Activated T-helper 1 cell treated with anti-CD3 and anti-CD28 coated beads, Interleukin-12 subunit alpha, Interleukin-12 subunit beta, Interleukin-2, Interleukin-4 antibody, amounts not matched to agents 30 ng/mL and 10 ng/mL and 1 ng/mL, durations not matched to agents 14 hours and 24 hours and 36 hours (primary cell): ENCODE measurements around the gene NPHS1. TPM values are rescaled to one million over a fixed set of nuclear protein-coding genes. Genes with fewer than 3 reads are reported as not detected.

Experiments used
- DNase-seq: peaks from one replicate; pipeline ENCODE4 v3.0.0; 2021; ENCODE audit warnings: low spot score
- H3K27ac Mint-ChIP-seq: one replicate; pipeline ENCODE4 v1.8.0; 2021; ENCODE audit warnings: mild to moderate bottlenecking, mixed read lengths
- H3K27me3 Mint-ChIP-seq: one replicate; pipeline ENCODE4 v1.8.0; 2022; ENCODE audit warnings: mild to moderate bottlenecking, moderate library complexity, mixed read lengths; ENCODE audit not compliant: insufficient read depth
- H3K36me3 Mint-ChIP-seq: one replicate; pipeline ENCODE4 v1.8.0; 2021; ENCODE audit warnings: low read depth, mixed read lengths
- H3K4me1 Mint-ChIP-seq: one replicate; pipeline ENCODE4 v1.8.0; 2021; ENCODE audit warnings: low read depth, mixed read lengths
- H3K4me3 Mint-ChIP-seq: one replicate; pipeline ENCODE4 v1.8.0; 2021; ENCODE audit warnings: mild to moderate bottlenecking, moderate library complexity, mixed read lengths
- H3K9me3 Mint-ChIP-seq: one replicate; pipeline ENCODE4 v1.8.0; 2021; ENCODE audit warnings: mixed read lengths
- intact Hi-C: fragments of 100-400 bp; cut with micrococcal nuclease; formaldehyde crosslinking; loops from one replicate; pipeline ENCODE4 v1.15.1; 2024
- total RNA-seq: library from RNA; stranded (reverse); gene quantifications from 2 replicates; pipeline ENCODE4 v1.2.3, GENCODE V29; 2022

NPHS1 gene
- total RNA-seq, 1 donor from 2014 or later = 0.05 TPM

DNA sequence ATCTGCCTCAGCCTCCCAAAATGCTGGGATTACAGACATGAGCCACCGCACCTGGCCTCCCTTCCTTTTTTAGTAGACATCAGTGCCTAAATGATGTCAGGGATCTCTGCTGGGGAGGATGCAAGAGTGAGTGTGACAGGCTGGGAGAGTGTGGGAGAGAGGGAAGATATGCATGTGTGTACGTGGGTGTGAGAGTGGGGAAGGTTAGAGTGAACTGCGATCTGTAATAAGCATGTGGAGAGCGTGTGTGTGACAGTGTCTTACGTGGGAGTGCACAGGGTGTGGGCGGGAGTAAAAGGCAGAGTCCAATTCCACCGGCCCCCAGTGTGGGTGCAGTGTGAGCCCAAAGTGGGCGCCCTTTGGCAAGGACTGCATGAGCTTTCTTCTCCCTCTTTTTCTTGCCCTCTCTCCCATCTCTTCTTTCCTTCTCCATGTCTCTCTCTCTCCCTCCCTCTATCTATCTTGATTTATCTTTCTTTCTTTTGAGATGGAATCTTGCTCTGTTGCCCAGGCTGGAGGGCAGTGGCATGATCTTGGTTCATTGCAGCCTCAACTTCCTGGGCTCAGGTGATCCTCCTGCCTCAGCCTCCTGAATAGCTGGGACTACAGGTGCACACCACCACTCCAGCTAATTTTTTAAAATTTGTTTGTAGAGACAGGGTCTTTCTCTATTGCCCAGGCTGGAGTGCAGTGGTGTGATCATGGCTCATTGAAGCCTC, 893 bp upstream of the NPHS1 start:
- intact Hi-C loops = no loop called here
- no peaks in the 10 kb centered on the region for H3K9me3 Mint-ChIP-seq
- DNase-seq = no peak
- no peaks in the 10 kb centered on the region for H3K36me3 Mint-ChIP-seq
- H3K27me3 Mint-ChIP-seq = peaks cover 29% of the 10 kb centered on the region
- H3K4me1 Mint-ChIP-seq = peaks cover 17% of the 10 kb centered on the region
- no peak overlapping the region for H3K27ac Mint-ChIP-seq
- H3K4me3 Mint-ChIP-seq = no peak overlapping the region

DNA sequence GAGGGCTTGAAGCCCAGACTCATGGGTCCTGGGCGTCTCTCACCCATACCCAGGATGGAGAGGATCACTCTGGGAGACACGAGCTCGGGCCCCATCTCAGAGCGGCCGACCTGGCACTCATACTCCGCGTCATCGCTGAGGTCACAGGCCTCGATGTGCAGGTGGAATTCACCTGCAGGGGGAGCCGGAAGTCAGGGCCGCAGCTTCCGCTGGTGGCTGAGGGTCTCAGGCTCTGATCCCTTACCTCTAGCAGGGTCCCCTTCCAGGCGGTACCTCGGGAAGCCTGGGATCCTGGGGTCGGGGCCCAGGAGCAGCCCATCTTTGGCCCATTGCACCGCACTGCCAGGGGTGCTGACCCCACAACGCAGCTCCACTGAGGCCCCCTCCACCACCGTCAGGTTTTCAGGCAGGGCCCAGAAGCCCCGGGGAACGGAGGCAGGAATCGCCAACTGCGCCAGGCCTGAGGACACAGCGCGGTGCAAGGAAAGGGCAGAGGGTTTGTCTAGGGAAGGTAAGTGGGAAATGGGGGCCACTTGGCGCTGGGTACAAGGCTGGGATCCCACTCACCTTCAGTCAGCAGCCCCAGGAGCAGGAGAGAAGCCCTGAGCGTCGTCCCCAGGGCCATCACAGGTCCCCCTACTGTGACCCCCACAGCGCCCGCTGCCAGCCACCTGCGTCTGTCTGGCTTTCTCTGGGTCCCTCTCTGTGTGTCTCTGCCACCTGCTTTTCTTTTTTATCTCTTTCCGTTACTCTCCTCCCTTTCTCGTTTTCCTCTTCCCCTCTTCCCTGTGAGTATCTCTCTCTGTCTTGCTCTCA, 883 bp downstream of the NPHS1 start:
- H3K4me3 Mint-ChIP-seq = no peak overlapping the region
- no peak for DNase-seq
- H3K4me1 Mint-ChIP-seq = peaks cover 9% of the 10 kb centered on the region
- H3K36me3 Mint-ChIP-seq = peaks cover 2% of the 10 kb centered on the region
- H3K9me3 Mint-ChIP-seq = no peaks in the 10 kb centered on the region
- peaks cover 32% of the 10 kb centered on the region for H3K27me3 Mint-ChIP-seq
- H3K27ac Mint-ChIP-seq = no peak overlapping the region
- intact Hi-C loops = no loop called here

DNA sequence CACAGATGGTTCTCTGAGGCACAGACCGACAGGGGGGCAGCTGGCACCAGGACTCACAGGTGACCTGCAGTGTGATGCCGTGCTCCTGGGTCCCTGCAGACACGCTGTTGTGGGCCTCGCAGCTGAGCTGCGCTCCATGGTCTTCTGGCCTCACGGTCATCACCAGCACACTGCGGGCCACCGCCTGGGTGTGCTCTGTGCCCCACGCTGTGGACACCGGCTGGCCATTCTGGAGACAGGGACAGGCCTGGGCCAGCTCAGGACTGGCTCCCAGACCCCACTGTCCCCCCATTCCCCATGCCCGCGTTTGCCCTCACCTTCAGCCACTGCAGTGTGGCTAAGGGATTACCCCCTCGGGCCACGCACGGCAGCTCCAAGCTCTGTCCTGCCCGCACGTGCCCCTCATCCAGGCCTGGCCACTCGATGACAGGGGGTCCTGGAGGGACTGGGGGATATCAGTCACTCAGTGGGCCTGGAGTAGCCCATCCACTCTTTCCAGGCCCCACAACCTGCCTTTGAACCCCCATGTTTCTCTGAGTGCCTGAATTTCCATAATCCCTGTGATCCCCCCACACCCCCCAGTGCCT, 3.3 kb downstream of the NPHS1 start:
- intact Hi-C loops = no loop called here
- no peak overlapping the region for H3K4me3 Mint-ChIP-seq
- DNase-seq = no peak
- peaks cover 45% of the 10 kb centered on the region for H3K27me3 Mint-ChIP-seq
- peaks cover 3% of the 10 kb centered on the region for H3K36me3 Mint-ChIP-seq
- no peaks in the 10 kb centered on the region for H3K9me3 Mint-ChIP-seq
- H3K4me1 Mint-ChIP-seq = peaks cover 21% of the 10 kb centered on the region
- H3K27ac Mint-ChIP-seq = no peak overlapping the region

DNA sequence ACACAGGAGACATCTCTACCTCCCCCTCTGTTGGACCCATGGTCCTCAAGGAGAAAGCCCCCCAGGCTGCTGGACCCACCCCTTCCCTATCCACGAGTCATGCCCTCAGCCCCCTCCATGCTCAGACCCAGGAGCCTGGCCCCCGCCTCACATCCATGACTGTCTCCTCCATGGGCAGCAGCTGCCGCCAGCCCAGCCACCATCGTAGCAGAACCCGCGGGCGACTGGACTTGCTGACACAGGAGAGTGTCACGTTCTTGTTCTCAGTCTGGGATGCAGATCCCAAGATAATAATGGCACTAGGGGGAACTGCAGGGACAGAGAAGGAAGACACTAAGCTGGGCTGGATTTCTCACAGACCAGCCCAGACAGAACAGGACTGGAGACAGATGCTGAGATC, 3.8 kb downstream of the NPHS1 start:
- Mint-ChIP-seq H3K4me1 (peaks cover 20% of the 10 kb centered on the region), H3K27ac (no peak overlapping the region), H3K27me3 (peaks cover 46% of the 10 kb centered on the region), H3K4me3 (no peak overlapping the region), H3K36me3 (peaks cover 3% of the 10 kb centered on the region), H3K9me3 (no peaks in the 10 kb centered on the region)
- intact Hi-C loops = no loop called here
- no peak for DNase-seq

DNA sequence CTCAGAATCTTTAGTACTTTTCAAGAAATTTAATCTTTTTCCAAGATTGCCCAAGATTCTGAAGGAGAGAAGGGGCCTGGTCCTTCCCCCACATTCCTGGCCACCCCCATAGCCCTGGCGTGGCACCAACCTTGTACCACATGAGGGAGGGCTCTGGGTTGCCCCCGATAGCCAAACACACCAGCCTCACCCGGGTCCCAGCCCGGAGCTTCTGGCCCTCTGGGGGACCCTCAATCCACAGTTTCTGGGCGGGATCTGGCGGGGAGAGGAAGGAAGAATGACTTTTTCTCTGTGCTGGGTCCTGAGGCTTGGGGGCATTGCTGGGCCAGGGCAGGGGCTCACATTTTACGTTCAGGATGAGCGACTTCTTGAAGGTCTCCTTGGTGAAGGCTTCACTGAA, 4.4 kb downstream of the NPHS1 start:
- intact Hi-C loops = no loop called here
- Mint-ChIP-seq H3K36me3 (peaks cover 3% of the 10 kb centered on the region), H3K4me3 (no peak overlapping the region), H3K9me3 (no peaks in the 10 kb centered on the region), H3K27ac (no peak overlapping the region), H3K4me1 (peaks cover 14% of the 10 kb centered on the region), H3K27me3 (peaks cover 49% of the 10 kb centered on the region)
- no peak for DNase-seq

DNA sequence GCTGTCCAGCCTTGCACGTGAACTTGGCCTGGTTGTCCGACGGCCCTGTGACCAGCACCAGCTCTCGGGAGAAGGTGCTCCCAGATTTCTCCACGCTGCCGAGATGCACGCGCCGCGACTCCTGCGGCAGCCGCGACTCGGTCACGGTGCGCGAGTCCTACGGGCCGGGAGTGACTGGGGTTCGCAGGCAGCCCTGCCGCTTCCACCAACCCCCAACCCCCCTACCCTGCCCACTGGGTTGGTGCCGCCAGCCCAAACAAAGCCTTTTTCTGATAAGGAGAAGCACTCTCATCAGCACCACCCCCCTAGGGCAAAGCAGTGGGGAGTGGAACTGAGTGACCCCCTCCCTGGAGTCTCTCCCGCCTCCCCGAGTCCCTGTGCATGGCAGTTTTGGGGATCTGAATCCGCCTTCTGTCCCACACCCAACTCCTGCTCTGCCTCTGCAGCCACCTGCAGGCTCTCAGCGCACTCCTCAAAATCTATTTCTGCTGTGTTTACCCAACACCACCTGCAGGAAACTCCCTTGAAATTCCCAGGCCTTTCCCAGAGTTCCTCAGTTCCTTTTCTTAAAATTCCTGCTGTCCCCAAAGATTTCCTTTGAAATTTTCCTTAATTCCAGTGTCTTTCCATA, 6.2 kb downstream of the NPHS1 start:
- Mint-ChIP-seq H3K27ac (no peak overlapping the region), H3K27me3 (peaks cover 50% of the 10 kb centered on the region), H3K9me3 (no peaks in the 10 kb centered on the region), H3K36me3 (peaks cover 3% of the 10 kb centered on the region), H3K4me1 (peaks cover 12% of the 10 kb centered on the region), H3K4me3 (peak overlapping the region; percentile 35)
- intact Hi-C loops = no loop called here
- DNase-seq = no peak

DNA sequence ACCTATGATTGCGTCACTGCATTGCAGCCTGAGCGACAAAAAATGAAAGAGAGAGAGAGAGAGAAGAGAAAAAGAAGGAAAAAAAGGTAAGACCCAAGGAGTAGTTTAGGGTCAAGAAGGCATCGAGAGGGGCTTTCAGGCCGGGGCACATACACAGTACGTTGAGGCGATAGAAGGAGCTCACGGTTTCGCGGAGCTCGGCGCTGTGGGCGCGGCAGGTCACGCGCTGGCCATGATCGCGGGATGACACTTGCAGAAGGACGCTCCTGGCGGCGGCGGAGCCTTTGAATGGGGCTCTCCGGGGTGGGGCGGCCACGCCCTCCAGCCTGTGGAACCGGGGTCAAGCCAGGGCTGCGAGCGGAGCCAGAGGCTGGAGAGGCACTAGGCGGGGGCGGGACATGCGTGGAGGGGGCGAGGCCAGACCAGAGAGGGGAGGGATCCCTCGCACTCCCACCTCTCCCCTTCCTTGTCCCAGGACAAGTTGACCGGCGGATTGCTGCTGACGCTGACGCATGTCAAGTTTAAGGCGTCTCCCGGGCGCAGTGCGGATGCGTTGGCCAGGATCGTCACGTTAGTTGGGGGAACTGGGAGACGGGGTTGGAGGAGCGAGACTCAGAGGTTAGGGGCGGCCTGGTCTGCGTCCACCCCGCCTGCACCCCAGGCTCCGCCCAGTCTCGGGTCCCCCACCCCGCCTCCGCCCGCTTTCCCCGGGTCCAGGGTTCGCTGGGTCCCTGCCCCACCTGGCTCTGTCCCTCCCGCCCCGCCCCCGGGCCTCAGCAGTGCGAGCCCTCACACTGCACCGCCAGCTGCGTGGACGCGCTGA, 6.9 kb downstream of the NPHS1 start:
- H3K27ac Mint-ChIP-seq = no peak overlapping the region
- DNase-seq = no peak
- H3K36me3 Mint-ChIP-seq = peaks cover 3% of the 10 kb centered on the region
- intact Hi-C loops = no loop called here
- peak overlapping the region; percentile 38 for H3K4me3 Mint-ChIP-seq
- no peaks in the 10 kb centered on the region for H3K9me3 Mint-ChIP-seq
- peaks cover 46% of the 10 kb centered on the region for H3K27me3 Mint-ChIP-seq
- peaks cover 12% of the 10 kb centered on the region for H3K4me1 Mint-ChIP-seq

DNA sequence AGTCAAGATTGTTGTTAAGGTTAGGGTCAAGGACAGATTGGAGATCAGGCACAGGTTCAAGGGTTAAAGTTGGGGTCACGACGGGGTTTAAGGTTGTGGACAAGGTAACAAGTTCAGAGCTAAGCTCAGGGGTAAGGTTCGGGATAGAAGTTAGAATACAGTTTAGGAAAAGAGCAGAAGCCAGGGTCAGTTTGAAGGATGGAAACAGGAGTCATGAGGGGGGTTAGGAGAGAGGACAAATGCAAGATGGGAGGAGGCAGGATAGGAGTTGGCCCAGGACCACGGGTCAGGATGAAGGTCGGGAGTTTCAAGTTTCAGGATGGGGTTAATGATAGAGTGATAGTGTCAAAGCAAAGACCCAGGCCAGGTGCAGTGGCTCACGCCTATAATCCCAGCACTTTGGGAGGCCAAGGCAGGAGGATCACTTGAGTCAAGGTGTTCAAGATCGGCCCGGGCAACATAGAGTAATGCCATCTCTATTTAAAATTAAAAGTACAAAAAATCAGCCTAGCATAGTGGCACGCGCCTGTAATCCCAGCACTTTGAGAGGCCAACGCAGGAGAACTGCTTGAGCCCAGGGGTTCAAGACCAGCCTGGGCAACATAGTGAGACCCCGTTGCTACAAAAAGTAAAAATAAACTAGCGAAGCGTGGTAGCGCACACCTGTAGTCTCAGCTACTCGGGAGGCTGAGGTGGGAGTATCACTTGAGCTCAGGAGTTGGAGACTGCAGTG, 7.7 kb downstream of the NPHS1 start:
- peaks cover 12% of the 10 kb centered on the region for H3K4me1 Mint-ChIP-seq
- peaks cover 42% of the 10 kb centered on the region for H3K27me3 Mint-ChIP-seq
- peak overlapping the region; percentile 38 for H3K4me3 Mint-ChIP-seq
- intact Hi-C loops = no loop called here
- H3K9me3 Mint-ChIP-seq = no peaks in the 10 kb centered on the region
- H3K36me3 Mint-ChIP-seq = peaks cover 3% of the 10 kb centered on the region
- H3K27ac Mint-ChIP-seq = no peak overlapping the region
- no peak for DNase-seq

DNA sequence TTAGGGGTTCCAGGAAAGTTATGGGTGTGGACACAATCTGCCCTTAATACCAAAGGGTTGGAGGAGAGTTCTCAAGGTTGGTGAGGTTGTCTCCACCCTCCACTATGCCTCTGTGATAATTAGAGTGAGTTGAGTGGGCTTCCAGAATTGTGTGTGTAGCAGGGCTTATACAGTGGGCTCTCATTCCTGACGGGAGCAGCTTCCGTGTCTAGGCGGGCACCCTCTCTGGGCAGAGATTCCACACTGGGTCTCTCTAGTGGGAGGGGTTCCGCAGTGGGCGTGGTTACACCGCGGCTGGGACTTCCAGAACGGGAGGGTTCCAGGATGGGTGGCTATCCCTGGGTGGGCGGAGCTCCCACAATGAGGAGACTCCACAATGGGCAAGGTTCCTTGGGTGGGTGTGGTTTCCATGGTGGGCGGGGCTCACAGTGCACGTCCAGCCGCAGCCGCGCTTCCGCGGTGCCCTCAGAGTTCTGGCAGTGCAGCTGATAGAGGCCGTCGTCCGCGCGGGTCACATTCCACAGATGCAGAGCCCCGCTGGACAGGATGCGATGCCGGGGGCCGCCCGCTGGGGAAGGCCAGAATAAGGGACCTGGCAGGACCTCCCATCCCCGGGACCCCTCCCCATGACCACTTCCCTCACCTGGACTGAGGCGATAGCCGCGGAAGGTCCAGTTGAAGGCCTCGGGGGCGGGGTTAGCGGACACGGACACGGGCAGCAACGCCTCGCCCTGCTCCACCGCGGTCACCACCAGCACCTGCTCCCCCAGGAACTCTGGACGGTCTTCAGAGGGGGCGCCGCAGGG, 8.4 kb downstream of the NPHS1 start:
- Mint-ChIP-seq H3K4me3 (no peak overlapping the region), H3K36me3 (peaks cover 3% of the 10 kb centered on the region), H3K9me3 (peaks cover 3% of the 10 kb centered on the region), H3K4me1 (peaks cover 12% of the 10 kb centered on the region), H3K27ac (no peak overlapping the region), H3K27me3 (peaks cover 39% of the 10 kb centered on the region)
- intact Hi-C loops = no loop called here
- DNase-seq = no peak

DNA sequence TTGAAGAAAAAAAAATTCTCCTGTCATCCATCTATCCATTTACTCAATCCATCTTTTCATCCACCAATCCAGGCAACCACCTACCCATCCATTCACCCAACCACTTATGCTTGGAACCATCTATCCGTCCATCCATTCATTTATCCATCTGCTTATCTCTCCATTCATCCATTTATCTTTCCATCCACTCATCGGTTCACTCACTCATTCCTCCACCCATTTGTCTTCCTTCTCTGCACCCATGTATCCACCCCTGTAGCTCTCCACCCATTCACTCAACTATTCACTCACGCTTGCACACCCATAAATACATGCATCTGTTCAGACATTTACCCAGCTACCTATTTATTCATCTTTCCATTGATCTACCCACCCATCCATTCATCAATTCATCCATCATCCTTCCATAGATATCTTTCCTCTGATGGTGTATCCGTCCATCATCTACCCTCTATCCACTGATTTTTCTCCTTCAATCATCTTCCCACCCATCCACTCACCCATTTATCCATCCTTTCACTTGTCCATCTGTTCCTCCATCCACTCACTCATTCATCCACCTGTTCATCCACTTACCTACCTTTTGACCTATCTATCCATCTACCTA, 9.5 kb downstream of the NPHS1 start:
- no peak for DNase-seq
- peaks cover 39% of the 10 kb centered on the region for H3K27me3 Mint-ChIP-seq
- H3K36me3 Mint-ChIP-seq = peaks cover 3% of the 10 kb centered on the region
- H3K9me3 Mint-ChIP-seq = peaks cover 5% of the 10 kb centered on the region
- no peak overlapping the region for H3K27ac Mint-ChIP-seq
- peaks cover 12% of the 10 kb centered on the region for H3K4me1 Mint-ChIP-seq
- no peak overlapping the region for H3K4me3 Mint-ChIP-seq
- intact Hi-C loops = no loop called here

DNA sequence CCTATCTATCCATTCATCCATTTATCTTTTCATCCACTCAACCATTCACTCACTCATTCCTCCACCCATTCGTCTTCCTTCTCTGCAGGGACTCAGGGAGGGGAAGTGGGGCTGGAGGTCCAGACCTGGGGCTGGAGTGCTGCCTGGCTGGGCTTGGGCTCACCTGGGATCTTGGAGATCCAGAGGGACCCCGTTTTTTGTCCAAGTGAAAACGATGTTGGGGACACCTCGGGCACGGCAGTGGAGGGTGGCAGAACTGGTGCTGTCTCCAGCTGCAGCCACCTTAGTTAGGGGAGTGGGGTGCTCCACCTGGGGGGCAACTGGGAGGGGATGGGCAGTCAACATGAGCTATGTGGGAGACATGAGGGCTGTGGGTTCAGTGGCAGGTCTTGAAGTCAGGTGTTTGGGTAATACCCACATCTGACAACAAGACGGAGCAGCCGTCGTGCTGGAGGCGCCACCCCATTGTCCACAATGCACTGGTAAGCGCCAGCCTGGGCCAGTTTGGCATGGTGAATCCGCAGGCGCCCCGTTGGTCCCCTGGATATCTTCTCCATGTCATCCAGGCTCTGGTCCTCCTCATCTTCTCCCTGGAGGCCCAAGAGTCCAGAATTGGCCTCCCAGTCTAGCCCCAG, 10.2 kb downstream of the NPHS1 start:
- intact Hi-C loops = no loop called here
- H3K36me3 Mint-ChIP-seq = peaks cover 3% of the 10 kb centered on the region
- H3K9me3 Mint-ChIP-seq = peaks cover 5% of the 10 kb centered on the region
- no peak overlapping the region for H3K4me3 Mint-ChIP-seq
- no peak for DNase-seq
- H3K27me3 Mint-ChIP-seq = peaks cover 36% of the 10 kb centered on the region
- peaks cover 12% of the 10 kb centered on the region for H3K4me1 Mint-ChIP-seq
- no peak overlapping the region for H3K27ac Mint-ChIP-seq
